Glomerular endothelial cell (primary cell): ENCODE data around the gene LSP1. TPM values are rescaled to one million over a fixed set of nuclear protein-coding genes. Genes with fewer than 3 reads are reported as not detected.
"Not testable (repeated sequence)": the region's sequence is repeated elsewhere in the genome, so short reads cannot be mapped to it uniquely, and the experiment has no call there.

Experiments used
- DNase-seq: peaks from one replicate; pipeline ENCODE4 v3.0.0-alpha.2; 2011; ENCODE audit warnings: low read depth, low spot score; ENCODE audit errors: extremely low read depth
- total RNA-seq: library from RNA; depleted of rRNA; stranded (reverse); fragments of >200 nt; gene quantifications from 2 replicates; pipeline ENCODE4 v1.2.3, GENCODE V29; 2015

Gene LSP1
- total RNA-seq: 1.1 TPM in 1 of 2 replicates, not detected in the other

GRCh38 chr11:1852877-1853276 lies at the start of gene LSP1:
LSP1 (plus strand) TSS chr11:1853084; CDS start chr11:1853145, 61 bp downstream.
- DNase-seq: no peak

- no peak for DNase-seq
Measured at GRCh38 chr11:1803246-1803645, 49.6 kb upstream of the LSP1 start.

GRCh38 chr11:1803835-1804519 lies 48.9 kb upstream of the LSP1 start:
- DNase-seq: not testable (repeated sequence)

- DNase-seq: no peak
Measured at GRCh38 chr11:1805525-1805924, 47.4 kb upstream of the LSP1 start.

GRCh38 chr11:1807264-1807995 lies 45.5 kb upstream of the LSP1 start:
- no peak for DNase-seq

GRCh38 chr11:1810761-1811160 lies 42.1 kb upstream of the LSP1 start:
- DNase-seq: no peak

GRCh38 chr11:1812274-1812673 lies 40.6 kb upstream of the LSP1 start:
- DNase-seq: no peak

- DNase-seq: no peak
Measured at GRCh38 chr11:1812801-1813200, 40.1 kb upstream of the LSP1 start.

GRCh38 chr11:1813356-1813755 lies 39.5 kb upstream of the LSP1 start:
- DNase-seq: not testable (repeated sequence)

- no peak for DNase-seq
Measured at GRCh38 chr11:1814691-1815090, 38.2 kb upstream of the LSP1 start.

- DNase-seq: no peak
Measured at GRCh38 chr11:1815311-1815710, 37.6 kb upstream of the LSP1 start.

GRCh38 chr11:1815751-1816150 lies 37.1 kb upstream of the LSP1 start:
- no peak for DNase-seq

- no peak for DNase-seq
Measured at GRCh38 chr11:1817000-1817399, 35.9 kb upstream of the LSP1 start.

- no peak for DNase-seq
Measured at GRCh38 chr11:1817511-1817910, 35.4 kb upstream of the LSP1 start.

GRCh38 chr11:1819074-1819473 lies 33.8 kb upstream of the LSP1 start:
- no peak for DNase-seq

- no peak for DNase-seq
Measured at GRCh38 chr11:1820463-1821325, 32.2 kb upstream of the LSP1 start.

GRCh38 chr11:1821562-1821961 lies 31.3 kb upstream of the LSP1 start:
- DNase-seq: no peak

- no peak for DNase-seq
Measured at GRCh38 chr11:1822648-1823375, 30.1 kb upstream of the LSP1 start.

GRCh38 chr11:1823376-1824220 lies 29.3 kb upstream of the LSP1 start:
- no peak for DNase-seq
